ENCODE results near the gene NFATC3.
A peak's percentile ranks its signal among the peaks of the same experiment; 100 is the strongest.

Gene NFATC3

GRCh38 chr16:68073902-68074760 lies 11.0 kb upstream of the NFATC3 start:
- no peak for DNase-seq (ENCODE audit: low spot score)

GRCh38 chr16:68074850-68075555 lies 10.2 kb upstream of the NFATC3 start:
- DNase-seq (ENCODE audit: low spot score), result no peak

GRCh38 chr16:68075980-68076379 lies 9.2 kb upstream of the NFATC3 start:
- DNase-seq (ENCODE audit: low spot score), result no peak

- no peak for DNase-seq (ENCODE audit: low spot score)
These were observed 8.6 kb upstream of the NFATC3 start for GRCh38 chr16:68076560-68076959.

- no peak for DNase-seq (ENCODE audit: low spot score)
These were observed 7.1 kb upstream of the NFATC3 start for GRCh38 chr16:68077866-68078700.

GRCh38 chr16:68078701-68079375 lies 6.3 kb upstream of the NFATC3 start:
- no peak for DNase-seq (ENCODE audit: low spot score)

- DNase-seq (ENCODE audit: low spot score), result no peak
These were observed 5.9 kb upstream of the NFATC3 start for GRCh38 chr16:68079376-68079625.

- peak; percentile 60 for DNase-seq (ENCODE audit: low spot score)
These were observed 5.4 kb upstream of the NFATC3 start for GRCh38 chr16:68079626-68080344.

GRCh38 chr16:68081861-68082628 lies 3.1 kb upstream of the NFATC3 start:
- DNase-seq (ENCODE audit: low spot score), result no peak

- DNase-seq (ENCODE audit: low spot score), result no peak
These were observed 2.4 kb upstream of the NFATC3 start for GRCh38 chr16:68082629-68083238.

- DNase-seq (ENCODE audit: low spot score), result no peak
These were observed 1.9 kb upstream of the NFATC3 start for GRCh38 chr16:68083239-68083781.

GRCh38 chr16:68083861-68084503 lies 1.2 kb upstream of the NFATC3 start:
- no peak for DNase-seq (ENCODE audit: low spot score)

GRCh38 chr16:68084504-68085258 lies 489 bp upstream of the NFATC3 start:
- peak; percentile 95 for DNase-seq (ENCODE audit: low spot score)

GRCh38 chr16:68086336-68086841 lies 1.2 kb downstream of the NFATC3 start:
- peak; percentile 34 for DNase-seq (ENCODE audit: low spot score)

GRCh38 chr16:68086860-68087268 lies 1.7 kb downstream of the NFATC3 start:
- DNase-seq (ENCODE audit: low spot score), result no peak

- no peak for DNase-seq (ENCODE audit: low spot score)
These were observed 2.5 kb downstream of the NFATC3 start for GRCh38 chr16:68087688-68088087.

GRCh38 chr16:68088130-68088972 lies 3.2 kb downstream of the NFATC3 start:
- no peak for DNase-seq (ENCODE audit: low spot score)

GRCh38 chr16:68089067-68089466 lies 3.9 kb downstream of the NFATC3 start:
- no peak for DNase-seq (ENCODE audit: low spot score)
